Stimulated activated CD8-positive, alpha-beta memory T cell treated with anti-CD3 and anti-CD28 coated beads, Interleukin-2, amount 100 ng/mL, for 1 hour (primary cell): Measurements from ENCODE around the gene STAG3.
"Not testable (repeated sequence)": the region's sequence is repeated elsewhere in the genome, so short reads cannot be mapped to it uniquely, and the experiment has no call there.

ENCODE experiments used
- DNase-seq, 2 donors: peaks; one replicate each; pipeline ENCODE4 v3.0.0-alpha.2; 2020; ENCODE audit warnings: low read depth in 2 of 2

The STAG3 gene

DNA sequence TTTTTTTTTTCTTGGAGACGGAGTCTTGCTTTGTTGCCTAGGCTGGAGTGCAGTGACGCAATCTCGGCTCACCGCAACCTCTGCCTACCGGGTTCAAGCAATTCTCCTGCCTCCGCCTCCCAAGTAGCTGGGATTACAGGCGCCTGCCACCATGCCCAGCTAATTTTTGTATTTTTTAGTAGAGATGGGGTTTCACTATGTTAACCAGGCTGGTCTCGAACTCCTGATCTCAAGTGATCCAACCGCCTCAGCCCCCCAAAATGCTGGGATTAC lies 69.1 kb downstream of the STAG3 start:
- DNase-seq = not testable (repeated sequence)

- DNase-seq = no peak
Observed at GRCh38 chr7:100247152-100247757, 69.5 kb downstream of the STAG3 start.

- DNase-seq = no peak
Observed at GRCh38 chr7:100248483-100248882, 70.8 kb downstream of the STAG3 start.

DNA sequence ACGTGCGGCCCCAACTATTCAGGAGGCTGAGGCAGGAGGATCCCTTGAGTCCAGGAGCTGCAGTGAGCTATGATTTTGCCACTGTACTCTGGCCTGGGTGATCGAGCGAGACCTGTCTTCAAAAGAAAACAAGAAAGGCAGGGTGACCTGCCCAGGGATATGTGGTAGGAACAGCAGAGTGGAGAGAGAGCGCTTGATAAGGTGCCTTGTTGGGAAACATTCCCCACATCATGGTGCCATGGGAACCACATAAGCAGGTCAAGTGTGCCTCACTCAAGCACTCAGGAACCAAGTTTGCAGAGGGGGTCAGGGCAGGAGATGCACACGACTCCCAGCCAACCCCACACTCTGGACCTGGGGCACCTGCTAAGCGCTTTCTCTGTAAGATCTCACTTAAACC lies 79.3 kb downstream of the STAG3 start:
- no peak for DNase-seq

DNA sequence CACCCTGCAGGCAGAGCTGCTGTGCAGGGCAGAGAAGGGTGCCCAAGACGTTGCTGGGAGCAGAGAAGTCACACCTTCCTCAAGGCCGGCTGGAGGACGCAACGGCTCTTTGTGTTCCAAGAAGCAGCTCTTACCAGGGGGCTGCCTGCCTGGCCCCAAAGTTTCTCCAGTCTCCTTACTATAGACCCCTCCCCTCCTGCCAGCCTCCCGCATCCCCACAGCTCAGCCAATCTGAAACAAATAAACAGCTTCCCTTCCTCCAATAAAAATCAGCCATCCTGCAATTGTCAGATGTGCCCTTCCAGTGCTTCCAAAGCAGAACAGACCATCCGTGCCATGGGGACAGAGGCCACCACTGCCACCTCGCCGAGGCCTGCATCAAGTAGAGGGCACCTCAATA lies 82.3 kb downstream of the STAG3 start:
- not testable (repeated sequence) for DNase-seq

GRCh38 chr7:100262896-100263295 lies 85.2 kb downstream of the STAG3 start:
- DNase-seq = not testable (repeated sequence)
